HG02798 (cell line): ENCODE results near the gene MCM3.

Experiments used
- ATAC-seq: cut with Tn5 transposase; IDR thresholded peaks from one replicate; pipeline ENCODE4 v1.9.1; 2021; ENCODE audit warnings: mild to moderate bottlenecking; ENCODE audit not compliant: unreplicated experiment, poor library complexity

Gene MCM3

DNA sequence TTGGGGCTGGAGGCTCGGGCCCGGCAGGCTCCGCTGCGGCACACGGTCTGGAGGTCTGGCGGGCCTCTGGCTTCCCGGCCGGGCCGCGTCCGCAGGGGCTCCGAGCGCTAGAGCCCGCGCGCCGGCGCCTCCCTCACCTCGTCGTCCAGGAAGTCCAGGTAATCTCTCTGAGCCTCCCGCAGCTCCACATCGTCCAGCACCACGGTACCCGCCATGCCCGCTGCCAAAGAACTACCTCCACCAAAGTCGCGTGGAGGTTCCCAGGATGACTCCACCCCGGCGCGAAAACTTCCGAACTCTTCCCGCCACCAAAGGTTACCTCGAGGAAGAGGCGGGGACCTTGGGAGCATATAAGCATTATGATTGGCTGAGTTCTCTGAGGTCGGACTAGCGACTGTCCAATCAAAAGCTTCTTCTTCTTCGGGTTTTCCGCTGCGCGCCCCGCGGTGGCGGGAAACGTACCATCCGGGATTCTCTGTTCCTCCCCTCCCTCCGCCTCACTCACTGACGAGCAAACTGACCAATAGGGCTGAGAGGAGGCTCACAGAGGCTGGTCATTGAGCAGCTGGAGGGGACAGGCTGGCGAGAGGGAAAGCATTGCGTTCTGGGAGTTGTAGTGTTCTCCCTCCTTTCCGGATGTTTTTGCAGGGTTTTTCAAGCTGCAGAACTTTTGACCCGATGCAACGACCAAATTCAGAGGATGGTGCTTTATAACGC lies at the start of gene MCM3:
MCM3 (minus strand) TSS at position 283 of the 717 bp plus-strand sequence; CDS start at position 215, 68 bp downstream.
- ATAC-seq: peak; percentile 99

DNA sequence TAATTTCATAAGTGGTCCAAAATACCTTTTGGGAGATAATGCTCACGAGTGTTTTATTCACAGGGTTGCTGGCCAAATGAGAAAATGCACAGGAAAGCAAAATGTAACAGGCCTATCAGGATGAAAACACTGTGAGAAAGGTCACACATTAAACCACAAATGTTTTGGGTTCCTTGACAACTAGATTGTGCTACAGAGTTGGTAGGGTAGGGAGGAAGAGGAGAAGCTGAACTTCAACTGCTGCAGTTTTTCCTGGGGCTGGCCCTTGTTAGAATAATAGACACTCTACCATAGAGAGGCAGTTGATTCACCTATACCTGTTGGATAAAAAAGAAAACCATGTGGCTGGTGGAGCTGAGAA lies 49.3 kb upstream of the MCM3 start:
- ATAC-seq: no peak

DNA sequence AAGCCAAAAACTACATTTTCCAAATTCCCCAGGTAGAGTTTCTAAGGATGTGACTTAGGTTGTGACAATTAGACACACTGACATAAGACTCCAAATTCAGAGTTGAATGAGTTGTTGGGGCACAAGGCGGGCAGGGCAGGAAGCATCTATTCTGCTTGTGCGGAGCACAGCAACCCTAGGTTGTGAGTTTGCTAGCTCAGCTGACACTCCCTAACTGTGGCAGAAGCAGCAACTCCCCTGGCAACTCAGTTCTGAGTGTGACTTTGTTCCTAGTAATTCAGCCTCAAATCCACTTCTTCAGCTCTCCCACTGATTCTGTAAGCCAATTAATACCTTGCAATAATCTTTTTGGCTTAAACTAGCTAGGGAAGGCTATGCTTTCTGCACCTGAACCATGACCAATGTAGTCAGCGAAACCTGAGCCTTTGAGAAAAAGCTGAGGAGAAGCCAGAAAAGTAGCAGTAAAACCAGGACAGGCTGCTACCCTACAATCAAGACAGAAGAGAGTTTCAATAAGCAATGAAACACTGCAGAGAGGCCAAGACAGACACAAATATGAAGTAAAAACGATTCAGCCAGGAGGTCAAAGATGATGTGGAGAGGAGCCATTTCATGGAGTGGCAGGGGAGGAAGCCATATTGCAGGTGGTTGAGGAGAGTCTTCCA lies 47.4 kb upstream of the MCM3 start:
- no peak for ATAC-seq

DNA sequence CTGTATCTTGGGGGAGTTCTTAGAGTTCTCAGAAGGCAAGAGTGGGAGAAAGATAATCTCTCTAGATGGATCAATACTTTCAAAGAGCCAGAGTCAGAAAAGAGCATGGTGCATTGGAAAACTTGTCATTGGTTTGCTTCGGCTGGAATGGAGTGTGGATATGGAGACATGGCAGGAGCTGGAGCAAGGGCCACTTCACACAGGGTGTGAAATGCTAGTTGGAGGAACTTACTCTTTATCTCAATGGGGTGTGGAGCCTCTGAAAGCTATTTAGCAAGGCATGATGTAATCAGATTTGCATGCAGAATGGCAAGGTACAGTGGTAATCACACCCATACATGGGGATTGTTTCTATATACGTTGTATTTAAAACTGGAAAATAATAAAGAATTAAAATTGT lies 45.9 kb upstream of the MCM3 start:
- no peak for ATAC-seq

DNA sequence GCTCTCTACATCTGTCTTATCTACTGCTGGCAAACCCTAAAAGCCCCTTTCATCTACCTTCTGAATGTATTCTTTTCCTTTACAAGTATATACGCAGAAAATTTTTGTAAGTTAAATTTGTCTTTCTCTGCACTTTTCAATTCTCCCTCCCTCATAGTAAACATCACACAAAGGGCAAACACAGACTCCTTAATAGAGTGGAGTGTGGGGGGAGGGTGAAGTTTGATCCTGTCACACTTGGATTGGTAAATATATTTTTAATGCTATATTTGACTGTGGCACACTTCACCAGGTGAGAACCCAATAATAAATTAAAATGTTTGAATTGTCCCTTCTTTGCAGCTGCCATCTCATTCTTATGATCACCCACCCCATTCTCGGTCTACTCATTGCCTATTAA lies 44.2 kb upstream of the MCM3 start:
- ATAC-seq: no peak

DNA sequence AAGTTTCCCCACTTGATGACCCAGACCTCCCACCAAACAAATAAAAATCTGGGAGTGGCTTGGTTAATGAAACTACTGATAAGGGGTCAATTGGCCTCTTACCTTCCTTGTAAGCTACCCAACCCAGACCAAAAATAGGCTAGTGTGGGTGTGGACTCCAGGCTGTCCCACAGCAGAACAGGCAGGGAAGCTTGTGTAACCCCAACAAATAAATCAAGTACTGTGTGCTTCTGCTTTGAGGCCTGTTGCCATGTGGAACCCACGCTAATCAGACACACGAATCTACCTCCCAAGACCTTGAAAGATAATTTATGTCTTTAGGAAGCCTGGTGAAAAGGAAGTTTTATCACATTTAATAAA lies 43.7 kb upstream of the MCM3 start:
- ATAC-seq: no peak

DNA sequence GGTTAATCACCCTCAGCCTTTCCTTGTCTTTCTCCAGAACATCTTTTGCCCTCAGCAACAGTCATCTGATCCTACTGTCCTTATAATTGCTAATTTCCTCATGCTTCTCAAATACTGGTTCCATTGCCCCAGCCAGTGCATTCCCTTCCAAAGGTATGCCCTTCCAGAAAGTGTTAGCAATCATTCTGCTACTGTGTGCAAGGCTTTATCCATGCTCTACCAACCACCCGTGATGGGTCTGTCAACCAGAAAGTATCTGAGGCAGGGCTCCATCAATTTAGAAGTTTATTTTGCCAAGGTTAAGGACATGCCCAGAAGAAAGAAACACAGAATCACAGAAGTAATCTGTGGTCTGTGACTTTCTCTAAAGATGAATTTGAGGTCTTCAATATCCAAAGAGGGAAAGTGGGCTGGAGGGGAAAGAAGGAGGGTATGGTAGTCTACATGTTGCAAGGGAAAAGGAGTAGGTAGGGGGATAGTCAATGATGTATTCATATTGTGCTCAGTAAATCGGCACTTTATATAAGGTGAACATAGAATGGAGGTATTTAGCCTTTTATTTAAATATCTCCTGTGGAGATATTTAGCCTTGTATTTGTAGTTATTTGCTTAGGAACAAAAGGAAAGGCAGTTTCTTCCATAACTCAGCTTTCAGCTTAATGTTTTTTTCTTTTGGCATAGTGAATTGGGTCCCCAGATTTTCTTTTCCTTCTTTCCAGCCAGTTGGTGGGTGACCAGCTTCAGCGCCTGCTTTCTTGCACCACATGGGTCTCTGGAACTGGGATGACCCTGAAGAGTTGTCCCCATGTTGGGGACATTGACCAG lies 42.2 kb upstream of the MCM3 start:
- no peak for ATAC-seq

DNA sequence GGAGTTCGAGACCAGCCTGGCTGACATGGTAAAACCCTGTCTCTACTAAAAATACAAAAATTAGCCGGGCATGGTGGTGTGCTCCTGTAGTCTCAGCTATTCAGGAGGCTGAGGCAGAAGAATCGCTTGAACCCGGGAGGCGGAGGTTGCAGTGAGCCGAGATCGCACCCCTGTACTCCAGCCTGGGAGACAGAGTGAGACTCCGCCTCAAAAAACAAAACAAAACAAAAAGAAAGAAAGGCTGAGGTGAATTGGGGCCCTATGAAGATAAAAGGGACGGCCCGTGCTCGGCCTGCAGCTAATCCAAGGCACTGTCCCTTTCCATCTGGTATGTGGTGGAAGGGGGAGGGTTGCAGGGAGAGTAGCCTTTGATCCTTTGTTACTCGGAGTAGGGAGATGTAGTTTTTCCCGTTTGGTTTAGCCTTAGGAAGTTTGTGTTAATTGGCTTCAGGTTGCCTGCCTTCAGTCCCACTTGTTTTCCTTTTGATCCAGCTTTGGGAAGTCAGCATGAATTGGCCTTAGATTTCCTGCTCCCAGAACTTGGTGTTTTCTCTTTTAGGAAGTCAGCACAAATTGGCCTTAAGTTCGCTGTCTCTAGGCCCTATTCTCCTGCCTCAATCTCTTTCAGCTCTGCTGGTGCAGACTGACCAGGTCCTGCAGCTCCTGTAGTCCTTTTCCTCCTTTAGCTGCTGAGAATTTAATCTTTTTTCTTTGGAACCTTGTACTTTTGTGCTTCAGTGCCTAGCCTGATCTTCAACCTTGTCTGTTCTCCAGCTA lies 41.3 kb upstream of the MCM3 start:
- ATAC-seq: no peak

DNA sequence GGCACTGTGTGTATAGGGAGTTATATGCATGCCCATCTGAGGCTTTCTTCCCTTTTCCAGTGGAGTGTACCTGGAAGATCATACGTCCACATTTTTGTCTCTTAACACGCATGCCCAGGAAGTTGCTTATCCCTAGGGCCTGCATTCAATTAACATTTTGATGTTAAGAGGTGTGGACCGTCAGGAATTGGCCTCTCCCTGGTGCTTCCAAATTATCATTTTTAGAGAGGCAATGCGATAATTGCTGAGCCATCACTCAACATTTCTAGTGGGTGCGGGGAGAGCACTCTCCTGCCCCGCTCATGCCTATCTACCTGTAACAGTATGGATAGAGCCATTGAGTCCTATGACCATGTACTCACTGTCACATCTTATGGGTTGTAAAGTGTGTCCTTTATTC lies 39.6 kb upstream of the MCM3 start:
- no peak for ATAC-seq

DNA sequence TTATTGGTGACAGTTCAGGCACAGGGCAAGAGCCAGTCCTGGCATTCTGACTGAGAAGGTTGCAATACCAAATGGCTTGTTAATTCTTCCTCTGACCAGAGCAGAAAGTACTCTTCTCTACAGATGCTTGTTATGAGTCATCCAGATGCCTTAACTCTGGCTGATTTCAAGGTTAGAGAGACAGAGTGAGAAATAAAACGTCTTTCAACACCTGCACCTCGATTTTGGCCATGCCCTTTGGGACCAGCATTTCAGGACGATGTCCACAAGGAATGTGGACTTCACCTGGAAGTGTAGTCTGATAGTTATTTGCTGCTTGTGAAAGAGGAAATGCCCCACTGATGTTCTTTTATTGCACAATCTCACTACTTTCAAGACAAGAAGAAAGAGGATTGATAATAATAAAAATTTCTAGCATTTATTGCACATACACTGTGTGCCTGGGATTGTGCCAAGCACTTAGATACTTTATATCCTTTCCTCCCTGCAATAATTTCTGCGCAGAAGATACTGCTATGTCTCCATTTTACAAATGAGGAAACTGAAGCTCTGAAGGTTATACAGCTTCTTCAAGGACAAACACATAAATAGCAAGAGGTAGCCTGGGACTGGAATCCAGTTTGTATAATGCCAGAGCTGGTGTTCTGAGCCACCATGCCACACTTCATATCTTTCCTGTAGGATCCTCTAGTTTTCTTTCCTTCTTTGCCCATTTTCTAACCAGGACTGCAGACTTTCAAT lies 33.5 kb upstream of the MCM3 start:
- peak; percentile 97 for ATAC-seq

DNA sequence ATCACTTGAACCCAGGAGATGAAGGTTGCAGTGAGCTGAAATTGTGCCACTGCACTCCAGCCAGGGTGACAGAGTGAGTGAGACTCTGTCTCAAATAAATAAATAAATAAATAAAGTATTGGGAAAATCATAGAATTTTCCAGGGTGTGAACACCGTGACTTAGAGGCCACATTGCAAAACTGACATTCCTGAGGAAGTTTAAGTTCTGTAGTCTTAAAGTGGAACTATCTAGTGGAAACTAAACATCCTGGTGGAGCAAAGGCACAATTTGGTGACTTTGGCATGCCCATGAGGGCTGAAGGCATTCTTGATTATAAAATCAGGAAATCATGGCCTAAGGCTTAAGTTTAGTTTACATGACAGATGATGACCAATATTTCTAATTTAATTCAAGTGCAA lies 32.7 kb upstream of the MCM3 start:
- ATAC-seq: no peak

DNA sequence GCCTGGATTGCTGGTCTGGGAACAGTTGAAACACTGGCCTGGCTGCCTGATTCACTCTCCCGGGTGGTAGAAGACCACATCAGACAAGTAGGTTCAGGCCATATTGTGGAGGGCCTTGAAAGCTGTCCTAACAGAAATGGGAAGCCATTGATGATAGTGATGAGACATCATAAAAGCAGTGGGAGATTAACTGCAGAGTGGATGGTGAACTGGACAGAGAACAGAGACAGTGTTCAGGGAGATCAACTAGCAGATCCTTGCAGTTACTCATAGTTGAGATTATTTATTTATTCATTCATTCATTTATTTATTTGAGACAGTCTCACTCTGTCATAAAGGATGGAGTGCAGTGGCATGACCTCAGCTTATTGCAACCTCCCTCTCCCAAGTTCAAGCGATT lies 30.2 kb upstream of the MCM3 start:
- no peak for ATAC-seq

DNA sequence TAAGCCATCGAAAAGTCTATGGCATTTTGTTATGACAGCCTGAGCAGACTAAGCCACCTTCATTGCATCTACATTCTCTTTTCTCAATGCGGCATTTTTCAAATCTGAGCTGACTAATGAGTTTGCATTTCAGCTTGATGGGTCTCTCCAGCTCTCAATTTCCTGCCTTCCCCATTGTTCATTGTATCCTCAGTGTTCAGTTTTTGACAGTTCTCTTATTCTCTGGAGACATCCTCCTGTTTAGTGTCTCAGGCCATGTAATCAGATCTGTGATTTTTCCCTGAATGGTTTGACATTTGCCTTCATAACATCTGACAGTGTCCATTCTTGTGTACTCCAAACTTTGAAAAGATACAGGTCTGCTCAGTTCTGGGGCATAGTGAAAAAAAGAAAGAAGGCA lies 27.9 kb upstream of the MCM3 start:
- no peak for ATAC-seq

DNA sequence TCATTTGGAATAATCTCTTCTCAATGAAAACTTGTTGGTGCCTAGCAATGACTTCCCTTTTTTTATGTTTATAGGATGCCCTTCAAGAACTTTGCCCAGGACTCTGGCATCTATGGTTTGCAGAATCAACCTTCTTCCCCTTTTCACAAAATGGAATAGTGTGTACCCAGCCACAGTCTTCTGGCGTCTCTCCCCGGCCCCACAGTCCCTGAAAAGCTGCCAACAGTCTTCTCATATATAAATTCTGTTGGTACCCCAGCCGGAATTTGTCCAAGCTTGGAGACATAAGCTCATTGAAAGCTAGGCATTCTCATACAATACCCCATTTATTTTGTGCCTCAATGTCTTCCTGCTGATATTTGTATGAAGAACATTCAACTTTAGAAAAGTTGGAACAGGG lies 26.4 kb upstream of the MCM3 start:
- ATAC-seq: no peak

DNA sequence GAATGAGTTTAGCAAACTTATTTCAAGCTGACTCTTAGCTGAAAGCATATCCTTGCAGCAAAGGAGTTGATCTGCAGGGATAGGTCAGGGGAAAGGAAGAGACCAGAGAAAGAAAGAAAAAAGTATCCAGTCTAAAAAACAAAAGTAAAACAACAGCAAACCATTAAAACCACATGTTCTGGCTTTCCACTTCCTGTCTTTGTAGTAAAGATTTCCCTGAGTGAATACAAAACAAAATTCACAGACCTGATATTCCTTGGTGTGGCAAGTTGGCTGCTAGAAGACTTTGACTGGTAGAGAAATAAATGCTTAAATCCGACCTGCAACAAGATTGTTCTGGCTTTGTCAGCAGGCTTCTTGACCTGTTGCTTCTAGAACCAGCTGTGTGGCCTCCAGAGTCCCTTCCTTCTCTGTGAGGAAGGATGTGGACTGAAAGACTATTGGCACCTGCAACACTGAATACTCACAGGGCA lies 23.4 kb upstream of the MCM3 start:
- peak; percentile 25 for ATAC-seq

DNA sequence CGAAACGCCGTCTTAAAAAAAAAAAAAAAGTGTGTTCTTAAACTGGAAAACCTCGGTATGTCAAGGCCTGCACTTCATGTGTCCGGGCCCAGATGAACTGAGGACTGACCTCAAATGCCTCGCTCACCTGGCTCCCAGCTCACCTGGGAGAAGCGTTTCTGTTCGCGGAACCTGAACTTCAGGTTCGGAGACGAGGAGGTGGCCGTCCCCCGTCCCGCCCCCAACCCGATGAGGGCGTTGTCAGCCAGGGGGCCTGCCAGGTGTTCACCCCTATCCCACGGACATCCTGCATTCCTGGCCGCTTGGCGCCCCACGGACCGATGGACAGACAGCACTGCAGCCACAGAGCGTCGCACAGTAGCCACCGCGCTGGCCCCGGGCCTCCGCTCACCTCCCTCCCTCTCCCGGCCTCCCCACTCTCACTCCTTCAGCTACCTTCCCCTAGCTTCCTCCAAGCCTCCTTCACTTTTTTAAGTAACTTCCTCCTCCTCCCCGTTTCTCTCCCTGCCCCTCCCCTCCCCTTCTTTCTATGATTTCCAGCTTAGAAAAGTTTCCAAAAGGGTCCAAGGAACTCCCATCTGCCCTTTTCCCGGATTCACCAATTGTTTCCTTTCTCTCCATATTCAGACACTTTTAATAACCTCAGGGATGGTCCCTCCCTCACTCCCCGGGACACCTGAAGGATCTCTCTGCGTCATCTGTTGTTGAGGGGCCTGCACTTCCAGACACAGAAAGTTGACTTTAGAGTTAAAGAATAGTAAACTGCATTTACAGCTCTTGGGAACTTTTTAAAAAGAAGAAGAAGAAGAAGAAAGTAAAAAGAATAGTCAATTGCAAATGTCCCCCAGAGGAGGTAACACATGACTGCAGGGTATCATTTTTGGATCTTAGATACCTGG lies 22.7 kb upstream of the MCM3 start:
- no peak for ATAC-seq

DNA sequence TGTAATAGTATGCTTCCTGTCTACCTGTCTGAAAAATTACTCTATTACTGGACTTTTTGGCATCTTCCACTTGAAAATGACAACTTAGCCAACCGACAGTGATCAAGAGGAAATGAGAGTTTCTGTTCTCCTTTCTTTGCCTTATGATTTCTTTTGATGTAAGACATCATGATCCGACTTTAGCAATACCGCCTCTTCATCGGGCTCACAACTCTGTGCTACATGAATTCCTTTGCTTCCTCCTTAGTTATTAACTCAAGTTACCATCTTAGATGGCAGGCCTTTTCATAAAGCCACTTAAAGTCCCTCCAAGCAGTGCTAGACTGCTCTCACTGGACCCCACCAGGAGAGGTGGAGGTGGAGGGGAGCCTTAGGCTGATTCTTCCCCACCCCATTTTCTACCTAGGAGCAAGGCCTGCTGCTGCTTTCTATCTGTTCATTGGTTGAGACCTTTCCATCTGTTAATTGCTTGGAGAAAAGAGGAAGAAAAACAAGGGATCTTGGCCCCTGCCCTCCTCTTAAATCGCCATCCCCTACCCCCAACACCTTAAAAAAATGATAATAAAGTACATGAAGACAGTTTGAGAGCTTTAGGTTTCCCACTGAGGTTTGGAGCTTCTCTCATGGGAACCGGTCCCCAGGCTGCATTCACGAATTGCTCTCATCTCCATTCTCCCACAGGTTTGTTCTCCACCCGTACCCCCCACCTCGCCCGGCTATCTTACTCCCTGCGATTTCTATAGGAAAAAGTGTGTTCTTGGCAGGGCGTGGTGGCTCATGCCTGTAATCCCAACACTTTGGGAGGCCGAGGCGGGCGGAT lies 21.6 kb upstream of the MCM3 start:
- peak; percentile 64 for ATAC-seq

DNA sequence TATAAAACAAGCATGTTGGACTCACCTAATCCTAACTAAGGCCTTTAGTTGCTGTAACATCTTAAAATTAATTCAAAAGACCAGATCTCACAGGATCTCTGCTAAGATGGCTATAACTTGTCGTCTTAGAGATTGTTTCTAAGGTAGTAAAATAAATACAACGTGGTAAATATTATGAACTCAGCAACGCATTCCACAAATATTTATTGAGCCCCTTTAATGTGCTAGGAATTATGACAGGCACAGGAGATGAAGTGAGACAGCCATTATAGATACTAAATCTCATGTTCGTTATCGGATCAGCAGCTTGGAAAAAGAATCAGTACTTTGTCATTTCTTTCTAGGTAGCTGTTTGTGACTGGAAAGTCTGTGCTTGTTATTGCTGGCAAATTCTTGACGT lies 20.9 kb upstream of the MCM3 start:
- peak; percentile 14 for ATAC-seq
